Glomerular endothelial cell (primary cell): Measurements from ENCODE around the gene IFNL4. TPM values are rescaled to one million over a fixed set of nuclear protein-coding genes. Genes with fewer than 3 reads are reported as not detected.
"Not testable (repeated sequence)": the region's sequence is repeated elsewhere in the genome, so short reads cannot be mapped to it uniquely, and the experiment has no call there.

ENCODE experiments used
- DNase-seq: peaks from one replicate; pipeline ENCODE4 v3.0.0-alpha.2; 2011; ENCODE audit warnings: low read depth, low spot score; ENCODE audit errors: extremely low read depth
- total RNA-seq: library from RNA; depleted of rRNA; stranded (reverse); fragments of >200 nt; gene quantifications from 2 replicates; pipeline ENCODE4 v1.2.3, GENCODE V29; 2015

The IFNL4 gene
- total RNA-seq, result not detected in 2 replicates

GRCh38 chr19:39248806-39249205, at the start of gene IFNL4:
IFNL4 (minus strand) TSS chr19:39248856.
- no peak for DNase-seq

GRCh38 chr19:39297931-39298634, 49.4 kb upstream of the IFNL4 start:
- DNase-seq, result no peak

GRCh38 chr19:39296906-39297305, 48.2 kb upstream of the IFNL4 start:
- no peak for DNase-seq

- no peak for DNase-seq
Measured at GRCh38 chr19:39296055-39296645, 47.5 kb upstream of the IFNL4 start, which contains the start of gene IFNL1. IFNL1 (plus strand) TSS chr19:39296407; CDS start chr19:39296422, 15 bp downstream.

- no peak for DNase-seq
Measured at GRCh38 chr19:39293394-39293793, 44.7 kb upstream of the IFNL4 start.

- DNase-seq, result no peak
Measured at GRCh38 chr19:39284032-39284431, 35.4 kb upstream of the IFNL4 start.

- no peak for DNase-seq
Measured at GRCh38 chr19:39282021-39282420, 33.4 kb upstream of the IFNL4 start.

- DNase-seq, result no peak
Measured at GRCh38 chr19:39277598-39277997, 28.9 kb upstream of the IFNL4 start.

- no peak for DNase-seq
Measured at GRCh38 chr19:39276740-39277139, 28.1 kb upstream of the IFNL4 start.

- DNase-seq, result no peak
Measured at GRCh38 chr19:39275578-39275977, 26.9 kb upstream of the IFNL4 start.

GRCh38 chr19:39273859-39274258, 25.2 kb upstream of the IFNL4 start:
- not testable (repeated sequence) for DNase-seq

- DNase-seq, result no peak
Measured at GRCh38 chr19:39270036-39270871, 21.6 kb upstream of the IFNL4 start.

- not testable (repeated sequence) for DNase-seq
Measured at GRCh38 chr19:39269369-39269768, 20.7 kb upstream of the IFNL4 start.

- not testable (repeated sequence) for DNase-seq
Measured at GRCh38 chr19:39268531-39269223, 20.0 kb upstream of the IFNL4 start.

- not testable (repeated sequence) for DNase-seq
Measured at GRCh38 chr19:39268085-39268484, 19.4 kb upstream of the IFNL4 start, which contains the start of gene IFNL2. IFNL2 (plus strand) TSS chr19:39268396; CDS start chr19:39268569, 173 bp downstream.

- no peak for DNase-seq
Measured at GRCh38 chr19:39265321-39265916, 16.8 kb upstream of the IFNL4 start.

GRCh38 chr19:39264306-39265290, 15.9 kb upstream of the IFNL4 start:
- no peak for DNase-seq

- no peak for DNase-seq
Measured at GRCh38 chr19:39263912-39264305, 15.3 kb upstream of the IFNL4 start.

GRCh38 chr19:39262496-39262895, 13.8 kb upstream of the IFNL4 start:
- DNase-seq, result no peak
